ENCODE data around the gene SHOC1.
"Not testable (repeated sequence)": the region's sequence is repeated elsewhere in the genome, so short reads cannot be mapped to it uniquely, and the experiment has no call there.

Gene SHOC1

DNA sequence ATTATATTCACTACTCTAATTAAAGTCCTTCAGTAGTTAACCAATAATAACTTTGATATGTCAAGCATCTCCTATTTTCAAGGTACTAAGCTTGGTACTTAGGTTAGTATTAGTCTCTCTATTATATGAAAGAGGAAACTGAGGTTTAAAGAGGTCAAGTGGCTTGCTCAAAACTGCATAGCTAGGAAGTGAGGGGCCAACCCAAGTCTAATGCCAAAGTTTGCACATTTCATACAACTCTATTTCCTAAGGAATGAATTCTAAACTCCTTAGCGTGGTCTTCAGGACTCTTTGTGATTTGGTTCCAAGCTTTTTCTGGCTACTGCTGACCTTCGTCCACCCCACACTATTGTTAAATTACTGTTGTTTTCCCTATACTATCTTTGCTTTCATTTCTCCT, 9.9 kb upstream of the SHOC1 start:
- no peak for DNase-seq

DNA sequence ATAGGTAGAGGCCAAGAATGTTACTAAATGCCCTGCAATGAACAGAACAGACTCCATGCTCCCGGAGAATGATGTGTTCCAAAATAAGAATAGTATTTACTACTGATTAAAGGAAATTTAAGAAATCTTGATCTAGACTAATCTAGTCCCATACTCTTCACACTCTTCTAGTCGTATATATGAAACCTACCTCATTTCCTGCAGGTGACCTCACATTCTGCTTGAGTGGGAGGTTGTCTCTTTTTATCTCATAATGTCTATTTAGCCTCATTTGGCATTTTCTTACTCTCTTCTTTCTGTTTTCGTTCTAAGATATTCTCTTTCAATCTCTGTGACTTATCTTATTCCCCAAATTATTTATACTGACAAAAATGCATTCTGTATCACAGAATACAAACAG, 9.2 kb upstream of the SHOC1 start:
- DNase-seq, result no peak

DNA sequence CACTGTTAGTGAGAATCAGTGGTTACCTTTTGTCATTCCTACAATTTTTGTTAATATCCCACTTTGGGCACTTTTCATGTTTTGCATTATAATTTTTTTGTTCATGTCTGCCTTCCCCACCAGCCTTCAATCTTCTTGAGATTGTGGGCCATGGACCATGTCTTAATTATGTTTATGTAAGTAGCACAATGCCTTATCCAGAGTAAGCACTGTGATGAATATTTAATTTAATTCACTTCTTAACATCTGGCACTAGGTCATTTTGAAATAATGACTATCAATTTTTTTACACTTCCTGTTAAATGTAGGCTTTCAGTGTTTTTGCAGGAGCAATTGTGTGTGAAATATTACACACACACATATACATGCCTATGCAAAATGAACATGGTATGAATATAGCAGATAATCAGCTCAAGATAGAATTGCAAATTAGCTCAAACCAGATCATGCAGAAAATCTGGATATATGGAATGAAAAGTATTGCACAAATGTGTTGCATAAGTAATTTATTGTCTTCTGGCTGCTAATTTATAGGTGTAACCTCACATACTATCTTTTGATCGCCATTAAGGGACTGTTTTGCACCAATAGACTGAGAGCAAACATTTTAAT, 5.3 kb upstream of the SHOC1 start:
- DNase-seq, result no peak

GRCh38 chr9:111799506-111799905, 4.8 kb upstream of the SHOC1 start:
- no peak for DNase-seq

DNA sequence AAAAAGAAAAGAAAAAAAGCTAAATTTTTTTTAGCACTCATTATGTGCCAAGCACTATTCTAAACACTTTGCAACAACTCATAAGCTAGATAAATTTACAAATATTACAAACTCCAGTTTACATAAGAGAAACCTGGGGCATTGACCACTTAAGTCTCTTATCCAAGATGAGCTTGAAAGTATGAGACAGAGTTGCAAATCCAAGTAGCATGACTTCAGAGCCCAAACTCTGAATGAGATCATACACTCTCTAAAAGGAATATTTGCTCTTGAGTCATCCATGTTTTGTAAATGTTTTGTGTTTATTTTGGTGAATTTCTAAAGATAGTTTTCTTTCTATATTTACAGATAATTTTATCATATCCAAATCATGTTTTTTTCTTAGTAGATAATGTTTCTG, 4.0 kb upstream of the SHOC1 start:
- no peak for DNase-seq

- no peak for DNase-seq
Measured at GRCh38 chr9:111795557-111795839, 761 bp upstream of the SHOC1 start.

DNA sequence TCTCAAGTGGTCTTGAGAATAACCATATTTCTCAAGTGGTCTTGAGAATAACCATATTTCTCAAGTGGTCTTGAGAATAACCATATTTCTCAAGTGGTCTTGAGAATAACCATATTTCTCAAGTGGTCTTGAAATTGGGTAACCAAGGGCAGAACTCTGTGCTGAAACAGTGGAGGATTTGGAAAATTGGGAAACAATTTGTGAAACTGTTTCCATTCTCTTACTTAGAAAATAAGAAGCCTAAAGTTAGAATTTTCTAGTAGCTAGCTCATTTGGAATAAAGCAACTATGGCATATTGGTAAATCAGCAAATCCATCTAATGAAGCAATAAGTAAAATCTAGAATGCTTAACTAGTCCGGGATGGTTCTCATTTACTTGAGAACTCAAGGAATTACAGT, 2.9 kb downstream of the SHOC1 start:
- DNase-seq, result not testable (repeated sequence)

DNA sequence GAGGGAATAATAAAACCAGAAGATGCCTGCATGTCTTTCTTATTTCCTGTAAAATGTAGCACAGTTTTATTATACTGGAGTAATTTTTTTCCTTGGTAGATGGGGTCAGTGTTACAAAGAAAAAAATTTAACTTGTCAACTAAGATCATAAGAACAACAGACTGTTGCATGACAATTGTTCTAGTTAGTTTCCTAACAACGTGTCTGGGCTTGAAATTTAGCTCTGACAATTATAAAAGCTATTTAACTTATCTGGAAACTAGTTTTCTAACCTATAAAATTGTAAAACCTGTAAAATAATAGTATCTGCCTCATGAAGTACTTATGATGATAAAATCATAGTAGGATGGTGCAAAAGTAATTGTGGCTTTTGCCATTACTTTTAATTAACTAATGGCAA, 4.9 kb downstream of the SHOC1 start:
- no peak for DNase-seq

DNA sequence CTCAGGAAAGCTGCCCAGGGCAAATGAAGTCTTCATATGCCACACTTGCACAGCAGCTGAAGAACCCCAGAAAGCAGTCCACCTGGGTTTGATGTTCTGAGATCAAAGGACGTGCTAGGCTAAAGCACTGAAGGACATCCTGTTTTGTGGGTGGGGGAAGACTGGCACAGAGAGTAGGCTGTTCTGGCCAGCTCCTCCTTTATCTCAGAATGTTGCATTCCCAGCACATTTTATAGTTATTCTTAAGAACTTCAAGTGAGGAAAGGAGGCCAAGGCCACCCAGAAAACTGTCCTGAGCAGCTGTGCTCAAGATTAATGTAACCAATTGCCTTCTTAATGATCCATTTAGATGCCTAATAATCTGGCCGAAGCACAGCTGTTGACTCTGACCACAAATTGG, 10.9 kb downstream of the SHOC1 start:
- no peak for DNase-seq

DNA sequence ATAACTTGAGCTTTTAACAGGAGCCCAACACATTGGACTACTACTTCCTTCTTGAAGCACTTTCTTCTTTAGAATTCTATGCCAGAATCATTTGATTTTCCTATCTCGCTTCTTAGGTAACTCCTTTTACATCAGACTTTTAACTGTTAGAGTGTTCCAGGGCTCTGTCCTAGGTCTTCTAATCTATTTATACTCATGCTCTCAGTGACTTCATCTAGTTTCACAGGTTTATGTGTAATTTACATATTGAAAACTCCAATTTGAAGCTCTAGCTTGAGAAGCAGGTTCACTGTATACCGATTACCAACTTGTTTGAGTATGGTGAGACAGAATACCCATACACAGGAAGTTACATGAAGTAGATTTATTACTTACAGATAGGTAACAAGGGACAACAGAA, 11.3 kb downstream of the SHOC1 start:
- DNase-seq, result no peak

- DNase-seq, result no peak
Measured at GRCh38 chr9:111766066-111766465, 28.7 kb downstream of the SHOC1 start.

DNA sequence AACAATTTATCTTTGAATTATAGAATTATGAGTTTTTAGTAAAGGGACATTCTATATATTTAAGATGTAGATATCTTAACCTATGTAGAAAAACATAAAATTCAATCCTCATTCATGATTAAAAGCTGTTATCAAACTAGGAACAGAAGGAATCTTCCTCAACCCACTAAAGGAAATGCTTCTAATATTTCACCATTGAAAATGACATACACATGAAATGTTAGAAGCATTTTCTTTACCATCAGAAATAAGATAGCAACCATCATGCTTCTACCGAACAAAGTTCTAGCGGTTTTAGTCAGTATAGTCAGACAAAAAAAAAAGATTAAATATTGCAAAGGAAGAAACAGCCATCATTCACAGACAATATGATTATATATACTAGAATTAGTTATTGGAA, 32.2 kb downstream of the SHOC1 start:
- no peak for DNase-seq

DNA sequence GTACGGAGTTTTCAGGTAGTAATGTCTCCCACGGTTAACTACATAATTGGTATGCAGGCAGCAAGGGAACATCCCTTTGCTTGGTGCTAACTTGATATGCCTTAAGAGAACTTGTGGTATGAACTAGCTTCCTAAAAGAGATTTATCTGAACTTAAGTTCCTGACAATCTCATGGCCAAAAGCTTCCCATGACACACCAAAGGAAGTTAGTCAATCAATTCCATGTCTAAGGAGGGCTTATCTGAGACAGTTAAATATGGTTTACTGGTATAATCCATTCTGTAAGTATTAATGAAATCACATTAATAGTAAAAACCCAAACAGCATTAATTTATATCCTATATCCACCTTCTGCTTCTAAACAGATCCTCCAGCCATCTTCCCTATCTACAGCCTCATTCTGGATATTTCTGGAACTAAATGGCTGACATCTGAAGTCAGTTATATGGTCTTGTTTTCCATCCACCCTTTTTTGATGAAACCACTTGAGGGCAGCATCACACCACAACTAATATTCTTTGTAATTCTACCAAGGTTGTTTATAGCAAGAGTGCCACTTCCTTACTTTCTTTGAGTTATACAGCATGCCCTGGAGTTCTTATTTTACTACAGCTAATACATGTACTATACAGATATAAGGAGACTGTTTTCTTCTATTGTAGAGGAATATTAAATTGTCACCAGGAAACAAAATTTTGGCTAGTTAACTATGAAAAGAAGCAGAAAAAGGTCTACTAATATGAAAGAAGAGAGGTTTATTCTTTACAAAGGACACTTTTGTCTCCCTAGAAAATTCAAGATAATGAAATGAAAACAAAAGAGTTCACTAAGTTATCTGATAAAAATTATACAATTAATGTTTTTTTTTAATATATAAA, 34.7 kb downstream of the SHOC1 start:
- no peak for DNase-seq

DNA sequence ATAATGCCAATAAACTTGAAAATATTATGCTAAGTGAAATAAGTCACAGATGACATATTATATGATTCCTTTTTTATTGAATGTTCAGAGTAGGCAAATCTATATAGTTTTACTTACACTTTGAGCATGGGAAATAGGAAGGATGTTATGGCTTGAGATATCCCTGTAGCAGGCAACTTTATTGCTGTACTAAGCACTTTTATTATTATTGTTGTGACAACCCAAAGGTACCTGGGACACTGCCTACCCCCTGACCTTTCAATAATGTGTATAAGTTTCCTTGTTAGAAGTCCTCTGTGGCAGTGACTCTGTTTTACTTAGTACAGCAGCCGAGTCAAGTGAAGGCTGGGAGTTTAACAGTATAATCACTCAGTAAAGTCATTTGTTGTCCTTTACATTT, 39.9 kb downstream of the SHOC1 start:
- DNase-seq, result no peak

DNA sequence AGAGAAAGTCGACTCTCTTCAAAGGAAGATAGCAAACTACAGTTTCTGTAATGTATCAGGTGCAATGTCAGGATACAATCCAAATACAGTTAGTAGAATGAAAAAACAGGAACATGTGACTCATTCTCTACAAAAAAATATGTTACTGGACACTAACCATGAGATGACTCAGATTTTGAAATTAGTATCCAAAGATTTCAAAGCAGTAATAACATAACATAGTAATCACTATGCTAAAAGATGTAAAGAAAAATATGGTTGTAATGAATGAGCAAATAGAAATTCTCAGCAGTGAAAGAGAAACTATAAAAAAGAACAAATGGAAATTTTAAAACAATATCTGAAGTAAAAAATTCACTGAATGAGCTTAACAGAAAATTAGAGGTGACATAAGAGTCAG, 42.3 kb downstream of the SHOC1 start:
- no peak for DNase-seq

Measured in 8988T (cell line).